ENCODE measurements around the gene GSTM5. TPM values are rescaled to one million over a fixed set of nuclear protein-coding genes. Genes with fewer than 3 reads are reported as not detected.

The GSTM5 gene
- total and polyA plus RNA-seq, 2 of the 13 experiments (the other 11 are each of a cell fraction or from before 2014, with no cell fraction given) = not detected

- no peaks in the 10 kb centered on the region for H3K27me3 ChIP-seq (ENCODE audit: control insufficient read depth in 1 of 2, insufficient read depth in 2 of 2, low read length in 2 of 2)
- H3K9me3 ChIP-seq (ENCODE audit: low read length) = no peaks in the 10 kb centered on the region
- ChIA-PET CTCF (ENCODE audit: low intra/inter-chr PET ratio, low total read pairs) (no interaction called here), POLR2A (no interaction called here)
- H2AFZ ChIP-seq (ENCODE audit: low read length) = no peak overlapping the region
- TF ChIP-seq ATM (IDR thresholded peaks at IDR 0.05; ENCODE audit: borderline replicate concordance) = no peak
- no peak for TF ChIP-seq ZNF275 (CRISPR knock-in tag; IDR thresholded peaks at IDR 0.05; ENCODE audit: borderline replicate concordance)
- peak; percentile 37 for TF ChIP-seq AGO2 (optimal IDR thresholded peaks at IDR 0.05; ENCODE audit: low read depth, low read length)
- no peak for TF ChIP-seq ZNF720 (CRISPR knock-in tag; IDR thresholded peaks at IDR 0.05)
- TF ChIP-seq ZNF776 (CRISPR knock-in tag; IDR thresholded peaks at IDR 0.05) = no peak
- no peak for TF ChIP-seq ZC3H13 (CRISPR knock-in tag; IDR thresholded peaks at IDR 0.05)
- no peak overlapping the region for H3K4me3 ChIP-seq (replicated peaks in 1 of 3; ENCODE audit: insufficient read depth in 1 of 3, low read depth in 2 of 3, low read length in 3 of 3)
- no peak for ATAC-seq
- intact Hi-C loops (cut with micrococcal nuclease; ENCODE audit: unreplicated experiment) = no loop called here
- no peak overlapping the region for H3K27ac ChIP-seq (ENCODE audit: extremely low read length, insufficient read depth, low read length)
- 94% methylated on average over 7 of the region's 7 CpGs for WGBS (ENCODE audit: low lambda C conversion rate)
- in situ Hi-C loops (cut with HindIII; ENCODE audit: extremely low pct_ligation_motif_present, low pct_unique_long_range_greater_than_20kb) = no loop called here
- no TSS peak for BruUV-seq (replicated peaks)
- H3K4me1 ChIP-seq (ENCODE audit: insufficient read depth, low read length) = peaks cover 26% of the 10 kb centered on the region
- H3K79me2 ChIP-seq (ENCODE audit: insufficient read depth, low read length) = peaks cover 6% of the 10 kb centered on the region
- no peaks in the 10 kb centered on the region for H4K20me1 ChIP-seq (ENCODE audit: insufficient read depth, low read length)
- DNase-seq (ENCODE audit: low spot score) = no peak
- no peak overlapping the region for H3K4me2 ChIP-seq (ENCODE audit: low read depth, low read length)
- H3K9ac ChIP-seq (ENCODE audit: insufficient read depth, low read depth, low read length) = no peak overlapping the region
- H3K36me3 ChIP-seq (replicated peaks in 1 of 2; ENCODE audit: control insufficient read depth in 1 of 2, insufficient read depth in 2 of 2, low read length in 2 of 2) = peaks cover 10 to 38% of the 10 kb centered on the region in 2 experiments; a peak in 4 of 5 replicates
- no peak for FAIRE-seq
Observed at GRCh38 chr1:109756848-109757521, 44.9 kb downstream of the GSTM5 start.

All from HepG2 (cell line).